Stomach (tissue), 9 donors: ENCODE results near the gene NUP98. TPM values are rescaled to one million over a fixed set of nuclear protein-coding genes. Genes with fewer than 3 reads are reported as not detected.

ENCODE experiments used
- DNase-seq, 2 donors: peaks; one replicate each; pipeline versions ENCODE4 v3.0.0 to v3.0.0-alpha.2; 2013 to 2019
- H3K27ac ChIP-seq, 5 donors: fragments of 200-600 bp in 4 of 5; sonication (generic) in 4 of 5; one replicate each; pipeline ENCODE4 v1.5.1; 2013 to 2019; ENCODE audit warnings: mild to moderate bottlenecking in 1 of 5, moderate library complexity in 1 of 5
- H3K27me3 ChIP-seq, 3 donors: fragments of 200-600 bp; sonication (generic); one replicate each; pipeline ENCODE4 v1.5.1; 2017 to 2019; ENCODE audit warnings: mixed run types in 1 of 3
- H3K36me3 ChIP-seq, 4 donors: fragments of 200-600 bp; sonication (generic); 1 replicate in 3 of 4; 2 replicates in 1 of 4; pipeline ENCODE4 v1.5.1; 2016 to 2019
- H3K4me1 ChIP-seq, 4 donors: fragments of 200-600 bp; sonication (generic); one replicate each; pipeline ENCODE4 v1.5.1; 2016 to 2019
- H3K4me3 ChIP-seq, 4 donors: fragments of 200-600 bp; sonication (generic) in 3 of 4; one replicate each; pipeline ENCODE4 v1.5.1; 2016 to 2019; ENCODE audit warnings: mild to moderate bottlenecking in 1 of 4
- H3K9me3 ChIP-seq, 4 donors: fragments of 200-600 bp; sonication (generic); one replicate each; pipeline ENCODE4 v1.5.1; 2016 to 2019
- EP300 ChIP-seq: sonication (generic); formaldehyde crosslinking; IDR thresholded peaks from one replicate; pipeline ENCODE4 v1.6.1; 2017; ENCODE audit warnings: antibody characterized with exemption
- POLR2A ChIP-seq, 4 donors: fragments of 450-650 bp; IDR thresholded peaks; one replicate each; pipeline ENCODE4 v1.6.1; 2016; ENCODE audit warnings: antibody characterized with exemption in 4 of 4, control low read depth in 2 of 4, mild to moderate bottlenecking in 1 of 4, moderate library complexity in 1 of 4
- POLR2AphosphoS5 ChIP-seq, 3 donors: sonication (generic); formaldehyde crosslinking; IDR thresholded peaks; one replicate each; pipeline ENCODE4 v1.6.1; 2016; ENCODE audit warnings: antibody characterized with exemption in 3 of 3
- WGBS, 5 donors: extraction: QIAGEN DNeasy Blood & Tissue Kit in 3 of 5; methylation state at CpG; one replicate each; pipeline versions ENCODE4 v1.1.5 to v1.1.7; 2013 to 2018; 5-methylcytosine and 5-hydroxymethylcytosine counted together
- intact Hi-C: fragments of 100-400 bp; cut with DNase I; formaldehyde crosslinking; loops from one replicate; pipeline ENCODE4 v1.15.1; 2023; ENCODE audit warnings: low total_unique reads
- polyA plus RNA-seq, 3 donors: library from polyadenylated mRNA; stranded (reverse); fragments of 200-250 nt; gene quantifications; one replicate each; pipeline ENCODE4 v1.2.3, GENCODE V29; 2013
- total RNA-seq, 5 donors: library from RNA; depleted of rRNA; stranded (reverse); fragments of >200 nt; gene quantifications; one replicate each; pipeline versions ENCODE4 v1.1.0 to v1.2.3, GENCODE V29; 2014 to 2016
- TF ChIP-seq, protein P1 (sequence below), 7 experiments: fragments of 450-650 bp in 4 of 7; fragments of 200-600 bp in 3 of 7; sonication (generic) in 3 of 7; IDR thresholded peaks; one replicate each; pipeline ENCODE4 v1.5.1; 2016 to 2019; ENCODE audit warnings: antibody characterized with exemption in 7 of 7, control low read depth in 2 of 7, mild to moderate bottlenecking in 1 of 7
- donor health status: healthy with polysubstance abuse.
- donor health status: Bipolar disorder and iron deficiency.
- donor health status: healthy.

Gene NUP98
- total and polyA plus RNA-seq, 8 donors: 16.2 to 132 (median 54.9) TPM

DNA sequence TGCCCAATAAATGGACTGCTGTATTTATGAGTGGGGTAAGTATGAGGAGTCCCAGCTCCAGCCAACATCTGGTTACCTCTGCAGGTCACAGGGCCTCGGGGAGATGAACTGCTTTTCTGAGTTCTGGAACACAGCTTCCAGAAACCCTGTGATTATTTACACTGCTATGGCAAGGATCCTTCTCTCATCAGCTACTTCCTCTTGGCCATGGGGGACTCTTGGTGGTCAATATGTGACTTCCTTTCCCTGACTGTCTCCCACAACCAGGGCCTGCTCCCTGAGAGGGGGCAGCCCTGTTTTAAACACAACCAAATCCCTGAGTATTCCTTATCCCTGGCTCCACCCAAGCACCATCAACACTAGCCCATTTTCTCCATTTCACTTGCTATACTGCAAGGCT lies 33.4 kb upstream of the NUP98 start:
- no peak for TF ChIP-seq POLR2AphosphoS5 (IDR thresholded peaks at IDR 0.05)
- TF ChIP-seq, protein P1, sequence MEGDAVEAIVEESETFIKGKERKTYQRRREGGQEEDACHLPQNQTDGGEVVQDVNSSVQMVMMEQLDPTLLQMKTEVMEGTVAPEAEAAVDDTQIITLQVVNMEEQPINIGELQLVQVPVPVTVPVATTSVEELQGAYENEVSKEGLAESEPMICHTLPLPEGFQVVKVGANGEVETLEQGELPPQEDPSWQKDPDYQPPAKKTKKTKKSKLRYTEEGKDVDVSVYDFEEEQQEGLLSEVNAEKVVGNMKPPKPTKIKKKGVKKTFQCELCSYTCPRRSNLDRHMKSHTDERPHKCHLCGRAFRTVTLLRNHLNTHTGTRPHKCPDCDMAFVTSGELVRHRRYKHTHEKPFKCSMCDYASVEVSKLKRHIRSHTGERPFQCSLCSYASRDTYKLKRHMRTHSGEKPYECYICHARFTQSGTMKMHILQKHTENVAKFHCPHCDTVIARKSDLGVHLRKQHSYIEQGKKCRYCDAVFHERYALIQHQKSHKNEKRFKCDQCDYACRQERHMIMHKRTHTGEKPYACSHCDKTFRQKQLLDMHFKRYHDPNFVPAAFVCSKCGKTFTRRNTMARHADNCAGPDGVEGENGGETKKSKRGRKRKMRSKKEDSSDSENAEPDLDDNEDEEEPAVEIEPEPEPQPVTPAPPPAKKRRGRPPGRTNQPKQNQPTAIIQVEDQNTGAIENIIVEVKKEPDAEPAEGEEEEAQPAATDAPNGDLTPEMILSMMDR (IDR thresholded peaks at IDR 0.05): no peak
- no peak for TF ChIP-seq POLR2A (IDR thresholded peaks at IDR 0.05)
- TF ChIP-seq EP300: no peak
- intact Hi-C loops: no loop called here
- DNase-seq: no peak
- 69 to 88% (median 71%) methylated on average over 1 of the region's 1 CpG for WGBS, 5 donors
- Histone ChIP-seq H3K36me3 (peaks cover 29 to 52% (median 49%) of the 10 kb centered on the region in 4 donors), H3K4me1 (peaks cover 24 to 68% (median 45%) of the 10 kb centered on the region in 4 donors), H3K9me3 (no peaks in the 10 kb centered on the region), H3K4me3 (no peak overlapping the region), H3K27me3 (no peaks in the 10 kb centered on the region), H3K27ac (peak overlapping the region in 3 of 5 donors; percentile 52 to 98 (median 66))

DNA sequence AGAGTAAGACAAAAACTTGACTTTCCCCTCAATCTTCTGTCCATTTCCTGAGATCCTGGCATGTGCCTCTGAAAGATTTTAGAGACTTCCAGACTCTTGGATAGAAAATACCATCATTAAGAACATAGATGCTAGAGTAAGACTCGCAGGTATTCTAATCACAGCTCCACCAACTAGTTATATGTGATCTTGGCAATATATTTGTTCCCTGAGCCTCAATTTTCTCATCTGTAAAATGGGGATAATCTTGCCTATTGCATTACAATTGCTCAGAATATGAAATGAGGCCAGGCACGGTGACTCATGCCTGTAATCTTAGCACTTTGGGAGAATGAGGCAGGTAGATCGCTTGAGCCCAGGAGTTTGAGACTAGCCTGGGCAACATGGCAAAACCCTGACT lies 32.7 kb upstream of the NUP98 start:
- no peak overlapping the region for H3K4me3 ChIP-seq
- TF ChIP-seq EP300 (no peak), POLR2AphosphoS5 (IDR thresholded peaks at IDR 0.05) (no peak), POLR2A (IDR thresholded peaks at IDR 0.05) (no peak)
- TF ChIP-seq, protein P1 (IDR thresholded peaks at IDR 0.05): no peak
- no peak for DNase-seq
- no peaks in the 10 kb centered on the region for H3K27me3 ChIP-seq
- H3K36me3 ChIP-seq: peaks cover 31 to 59% (median 55%) of the 10 kb centered on the region in 4 donors
- intact Hi-C loops: no loop called here
- 91 to 98% (median 95%) methylated on average over 3 of the region's 3 CpGs for WGBS, 5 donors
- H3K9me3 ChIP-seq: no peaks in the 10 kb centered on the region
- peaks cover 23 to 62% (median 39%) of the 10 kb centered on the region in 4 donors for H3K4me1 ChIP-seq
- H3K27ac ChIP-seq: no peak overlapping the region

DNA sequence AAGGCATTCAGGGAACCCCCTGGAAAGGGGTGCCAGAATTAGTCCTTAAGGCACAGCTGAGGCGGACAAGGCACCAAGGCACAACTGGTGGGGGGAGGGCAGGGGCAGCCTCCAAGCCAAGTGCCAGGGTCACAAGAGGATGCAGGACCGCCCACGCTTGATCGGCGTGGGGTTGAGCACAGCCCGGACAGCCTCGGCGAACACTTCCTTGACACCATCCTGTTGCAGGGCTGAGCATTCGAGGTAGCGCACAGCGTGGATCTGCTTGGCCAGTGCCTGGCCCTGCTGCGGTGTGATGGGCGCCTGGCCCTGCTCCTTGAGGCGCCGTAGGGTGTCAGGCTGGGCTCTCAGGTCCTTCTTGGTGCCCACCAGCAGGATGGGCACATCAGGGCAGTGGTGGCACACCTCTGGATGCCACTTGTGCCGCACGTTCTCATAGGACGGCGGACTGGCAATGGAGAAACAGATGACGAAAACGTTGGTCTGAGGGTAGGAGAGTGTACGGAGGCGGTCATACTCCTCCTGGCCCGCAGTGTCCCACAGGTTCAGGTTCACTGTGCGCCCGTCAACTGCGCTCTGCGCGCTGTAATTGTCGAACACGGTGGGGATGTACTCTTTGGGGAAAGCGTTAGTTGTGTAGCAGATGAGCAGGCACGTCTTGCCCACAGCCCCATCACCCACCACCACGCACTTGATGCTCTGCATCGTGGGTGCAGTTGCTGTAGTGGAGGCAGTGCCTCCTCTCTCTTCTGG lies 30.3 kb upstream of the NUP98 start:
- no peak for DNase-seq
- H3K36me3 ChIP-seq: peaks cover 27 to 60% (median 56%) of the 10 kb centered on the region in 4 donors
- peaks cover 9 to 45% (median 18%) of the 10 kb centered on the region in 4 donors for H3K4me1 ChIP-seq
- no peaks in the 10 kb centered on the region for H3K9me3 ChIP-seq
- TF ChIP-seq EP300: no peak
- TF ChIP-seq, protein P1 (IDR thresholded peaks at IDR 0.05): no peak
- no peak for TF ChIP-seq POLR2AphosphoS5 (IDR thresholded peaks at IDR 0.05)
- H3K27ac ChIP-seq: no peak overlapping the region
- intact Hi-C loops: no loop called here
- WGBS, 5 donors: 91 to 94% (median 93%) methylated on average over 22 to 35 of the region's 35 CpGs
- H3K27me3 ChIP-seq: no peaks in the 10 kb centered on the region
- no peak overlapping the region for H3K4me3 ChIP-seq

DNA sequence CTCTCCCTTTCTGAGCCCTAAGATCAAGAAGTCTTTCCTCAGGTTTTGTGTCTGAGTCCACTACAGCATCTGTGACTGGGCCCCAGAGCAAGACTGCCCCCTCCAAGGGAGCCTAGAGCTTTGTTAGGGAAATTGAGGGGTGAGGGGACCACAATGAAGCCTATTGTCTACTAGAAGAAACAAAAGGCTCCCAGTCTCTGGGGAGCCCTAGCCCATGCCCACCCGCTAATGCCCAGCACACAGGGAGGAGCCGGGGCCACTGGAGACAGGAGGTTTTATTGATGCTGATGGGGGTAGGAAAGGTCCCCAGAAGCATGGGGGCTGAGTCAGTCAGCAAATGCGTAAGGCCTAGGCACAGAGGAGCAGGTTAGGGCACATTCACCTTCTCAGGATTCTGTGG lies 29.4 kb upstream of the NUP98 start:
- WGBS, 5 donors: 91 to 98% (median 95%) methylated on average over 3 of the region's 3 CpGs
- H3K4me3 ChIP-seq: no peak overlapping the region
- intact Hi-C loops: no loop called here
- peaks cover 26 to 60% (median 56%) of the 10 kb centered on the region in 4 donors for H3K36me3 ChIP-seq
- no peaks in the 10 kb centered on the region for H3K9me3 ChIP-seq
- no peak overlapping the region for H3K27ac ChIP-seq
- H3K4me1 ChIP-seq: peaks cover 0 to 36% (median 10%) of the 10 kb centered on the region in 4 donors
- no peak for DNase-seq
- H3K27me3 ChIP-seq: no peaks in the 10 kb centered on the region
- no peak for TF ChIP-seq POLR2AphosphoS5 (IDR thresholded peaks at IDR 0.05)
- TF ChIP-seq EP300: no peak
